Neural progenitor cell (in vitro differentiated cells): ENCODE measurements around the gene CKS2. TPM values are rescaled to one million over a fixed set of nuclear protein-coding genes. Genes with fewer than 3 reads are reported as not detected.
"Not testable (repeated sequence)": the region's sequence is repeated elsewhere in the genome, so short reads cannot be mapped to it uniquely, and the experiment has no call there.

Experiments
- DNase-seq: peaks from one replicate; pipeline ENCODE4 v3.0.0-alpha.2; 2016; ENCODE audit warnings: low spot score
- H2AFZ ChIP-seq: fragments of 200-600 bp; sonication (generic); replicated peaks from 2 replicates; pipeline ENCODE4 v1.6.1; 2016; ENCODE audit warnings: antibody characterized with exemption
- H3F3A ChIP-seq: fragments of 200-600 bp; sonication (generic); 2 replicates; pipeline ENCODE4 v1.6.1; 2016; ENCODE audit warnings: antibody characterized with exemption, low read depth
- H3K27ac ChIP-seq: fragments of 200-600 bp; sonication (generic); 2 replicates; pipeline ENCODE4 v1.5.1; 2016; ENCODE audit warnings: mild to moderate bottlenecking
- H3K27me3 ChIP-seq: fragments of 200-600 bp; sonication (generic); 2 replicates; pipeline ENCODE4 v1.6.1; 2016; ENCODE audit warnings: mild to moderate bottlenecking, moderate library complexity
- H3K36me3 ChIP-seq: fragments of 200-600 bp; sonication (generic); 2 replicates; pipeline ENCODE4 v1.5.1; 2016
- H3K4me1 ChIP-seq: fragments of 200-600 bp; sonication (generic); 2 replicates; pipeline ENCODE4 v1.6.1; 2016; ENCODE audit warnings: mixed run types
- H3K4me2 ChIP-seq: fragments of 200-600 bp; sonication (generic); 2 replicates; pipeline ENCODE4 v1.6.1; 2016
- H3K4me3 ChIP-seq: fragments of 200-600 bp; sonication (generic); 2 replicates; pipeline ENCODE4 v1.5.1; 2016
- H3K79me2 ChIP-seq: fragments of 200-600 bp; sonication (generic); 2 replicates; pipeline ENCODE4 v1.6.1; 2016; ENCODE audit warnings: low read depth
- H3K9ac ChIP-seq: fragments of 200-600 bp; sonication (generic); 2 replicates; pipeline ENCODE4 v1.6.1; 2016
- H3K9me3 ChIP-seq: fragments of 200-600 bp; sonication (generic); 2 replicates; pipeline ENCODE4 v1.5.1; 2016; ENCODE audit warnings: low read depth
- H4K20me1 ChIP-seq: fragments of 200-600 bp; sonication (generic); 2 replicates; pipeline ENCODE4 v1.6.1; 2016; ENCODE audit warnings: low read depth
- H3K27ac Mint-ChIP-seq: 3 replicates; pipeline ENCODE4 v1.8.0; 2021; ENCODE audit warnings: mixed read lengths
- H3K27me3 Mint-ChIP-seq: 2 replicates; pipeline ENCODE4 v1.8.0; 2022; ENCODE audit warnings: low read depth, mild to moderate bottlenecking, inconsistent platforms, moderate library complexity, mixed read lengths; ENCODE audit not compliant: insufficient read depth
- H3K36me3 Mint-ChIP-seq: 3 replicates; pipeline ENCODE4 v1.8.0; 2021; ENCODE audit warnings: mixed read lengths
- H3K4me1 Mint-ChIP-seq: 3 replicates; pipeline ENCODE4 v1.8.0; 2021; ENCODE audit warnings: mixed read lengths
- H3K4me3 Mint-ChIP-seq: 3 replicates; pipeline ENCODE4 v1.8.0; 2021; ENCODE audit warnings: mild to moderate bottlenecking, moderate library complexity, mixed read lengths
- H3K9me3 Mint-ChIP-seq: 3 replicates; pipeline ENCODE4 v1.8.0; 2020; ENCODE audit warnings: mixed read lengths
- EZH2 ChIP-seq: fragments of 200-600 bp; sonication (generic); IDR thresholded peaks from 2 replicates; pipeline ENCODE4 v1.6.1; 2017; ENCODE audit warnings: antibody characterized with exemption, mild to moderate bottlenecking, moderate library complexity
- EZH2phosphoT487 ChIP-seq: fragments of 200-600 bp; sonication (generic); IDR thresholded peaks from 2 replicates; pipeline ENCODE4 v1.6.1; 2017; ENCODE audit warnings: antibody characterized with exemption
- total RNA-seq: library from RNA; depleted of rRNA; stranded (reverse); fragments of >200 nt; gene quantifications from 2 replicates; pipeline ENCODE4 v1.2.3, GENCODE V29; 2015; ENCODE audit warnings: low replicate concordance
- TF ChIP-seq, protein P1 (sequence below): fragments of 200-600 bp; sonication (generic); IDR thresholded peaks from 2 replicates; pipeline ENCODE4 v1.5.1; 2017; ENCODE audit warnings: antibody characterized with exemption, mild to moderate bottlenecking

Gene CKS2
- total RNA-seq, 1 donor from 2014 or later = 741 TPM

DNA sequence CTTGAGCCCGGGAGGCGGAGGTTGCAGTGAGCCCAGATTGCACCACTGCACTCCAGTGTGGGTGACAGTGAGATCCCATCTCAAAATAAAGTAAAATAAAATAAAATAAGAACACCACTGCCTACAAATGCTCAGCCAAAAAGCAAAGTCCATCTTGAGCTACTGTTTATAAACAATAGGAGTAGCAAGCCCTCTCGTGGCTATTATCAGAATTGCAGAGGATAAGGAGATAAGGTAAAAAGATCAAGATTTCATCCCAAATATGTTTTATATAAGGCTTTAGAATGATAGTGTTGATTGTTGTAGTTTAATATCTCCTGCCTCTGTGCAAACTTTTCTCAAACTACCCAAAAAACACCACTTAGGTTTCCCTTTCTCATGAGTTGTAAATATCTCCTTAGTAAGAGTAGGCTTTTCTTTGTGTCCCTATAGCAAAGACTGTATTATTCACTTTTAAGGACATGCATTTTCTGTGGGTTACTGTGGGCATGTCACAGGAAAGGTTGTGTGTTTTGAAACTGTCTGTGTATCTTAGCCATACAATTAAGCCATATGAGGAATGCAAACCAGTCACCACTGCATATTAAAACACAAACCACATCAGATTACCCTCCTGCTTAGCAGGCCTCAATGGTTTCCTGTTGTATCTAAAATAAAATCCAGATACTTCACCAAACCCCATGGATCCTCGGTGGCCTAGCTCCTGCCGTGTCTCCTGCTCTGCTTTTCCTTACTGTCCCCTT lies 31.8 kb upstream of the CKS2 start:
- H3K4me2 ChIP-seq = no peak overlapping the region
- no peaks in the 10 kb centered on the region for H4K20me1 ChIP-seq
- H3K4me3 ChIP-seq = no peak overlapping the region
- Mint-ChIP-seq H3K36me3 (peaks cover 17% of the 10 kb centered on the region), H3K4me3 (no peak overlapping the region), H3K27ac (no peak overlapping the region), H3K9me3 (peaks cover 26% of the 10 kb centered on the region), H3K4me1 (peaks cover 4% of the 10 kb centered on the region), H3K27me3 (peaks cover 2% of the 10 kb centered on the region)
- H3K4me1 ChIP-seq = no peaks in the 10 kb centered on the region
- peaks cover 5% of the 10 kb centered on the region for H3K9me3 ChIP-seq
- H3K27me3 ChIP-seq = no peaks in the 10 kb centered on the region
- peak; percentile 66 for DNase-seq
- TF ChIP-seq EZH2phosphoT487 = no peak
- TF ChIP-seq, protein P1, sequence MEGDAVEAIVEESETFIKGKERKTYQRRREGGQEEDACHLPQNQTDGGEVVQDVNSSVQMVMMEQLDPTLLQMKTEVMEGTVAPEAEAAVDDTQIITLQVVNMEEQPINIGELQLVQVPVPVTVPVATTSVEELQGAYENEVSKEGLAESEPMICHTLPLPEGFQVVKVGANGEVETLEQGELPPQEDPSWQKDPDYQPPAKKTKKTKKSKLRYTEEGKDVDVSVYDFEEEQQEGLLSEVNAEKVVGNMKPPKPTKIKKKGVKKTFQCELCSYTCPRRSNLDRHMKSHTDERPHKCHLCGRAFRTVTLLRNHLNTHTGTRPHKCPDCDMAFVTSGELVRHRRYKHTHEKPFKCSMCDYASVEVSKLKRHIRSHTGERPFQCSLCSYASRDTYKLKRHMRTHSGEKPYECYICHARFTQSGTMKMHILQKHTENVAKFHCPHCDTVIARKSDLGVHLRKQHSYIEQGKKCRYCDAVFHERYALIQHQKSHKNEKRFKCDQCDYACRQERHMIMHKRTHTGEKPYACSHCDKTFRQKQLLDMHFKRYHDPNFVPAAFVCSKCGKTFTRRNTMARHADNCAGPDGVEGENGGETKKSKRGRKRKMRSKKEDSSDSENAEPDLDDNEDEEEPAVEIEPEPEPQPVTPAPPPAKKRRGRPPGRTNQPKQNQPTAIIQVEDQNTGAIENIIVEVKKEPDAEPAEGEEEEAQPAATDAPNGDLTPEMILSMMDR = peak; percentile 79
- H3K9ac ChIP-seq = no peak overlapping the region
- H3F3A ChIP-seq = no peaks in the 10 kb centered on the region
- no peak overlapping the region for H3K27ac ChIP-seq
- H3K36me3 ChIP-seq = no peaks in the 10 kb centered on the region
- H2AFZ ChIP-seq = no peak overlapping the region
- H3K79me2 ChIP-seq = no peaks in the 10 kb centered on the region

DNA sequence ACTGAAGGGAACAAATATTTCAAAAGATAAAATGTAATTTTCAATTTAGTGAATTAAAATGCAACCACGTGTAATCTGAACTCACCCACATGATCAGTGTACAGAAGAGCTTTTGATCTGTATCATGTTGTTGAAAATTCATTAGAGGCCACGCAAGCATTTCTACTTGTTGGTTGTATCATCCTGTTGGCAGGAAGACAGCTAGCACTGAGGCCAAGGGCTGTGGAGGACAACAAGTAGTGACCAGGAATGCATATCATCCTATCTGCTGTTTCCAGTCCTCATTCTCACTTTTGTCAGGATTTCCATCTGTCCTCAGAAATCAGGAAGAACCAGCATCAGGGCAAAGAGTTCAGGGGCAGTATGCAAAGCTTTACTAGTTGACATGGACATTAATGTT lies 29.9 kb upstream of the CKS2 start:
- H3K27me3 Mint-ChIP-seq = peaks cover 2% of the 10 kb centered on the region
- H3K4me2 ChIP-seq = no peak overlapping the region
- H3K9me3 ChIP-seq = no peaks in the 10 kb centered on the region
- TF ChIP-seq, protein P1 = no peak
- no peak for DNase-seq
- H3K27ac Mint-ChIP-seq = no peak overlapping the region
- H3K4me3 Mint-ChIP-seq = no peak overlapping the region
- H4K20me1 ChIP-seq = no peaks in the 10 kb centered on the region
- no peaks in the 10 kb centered on the region for H3K79me2 ChIP-seq
- H3K27me3 ChIP-seq = no peaks in the 10 kb centered on the region
- no peak overlapping the region for H2AFZ ChIP-seq
- H3F3A ChIP-seq = no peaks in the 10 kb centered on the region
- H3K4me1 ChIP-seq = peaks cover 4% of the 10 kb centered on the region
- peaks cover 10% of the 10 kb centered on the region for H3K36me3 Mint-ChIP-seq
- no peak overlapping the region for H3K9ac ChIP-seq
- H3K4me1 Mint-ChIP-seq = peaks cover 4% of the 10 kb centered on the region
- no peak overlapping the region for H3K4me3 ChIP-seq
- H3K9me3 Mint-ChIP-seq = peaks cover 9% of the 10 kb centered on the region
- H3K36me3 ChIP-seq = no peaks in the 10 kb centered on the region
- H3K27ac ChIP-seq = no peak overlapping the region

DNA sequence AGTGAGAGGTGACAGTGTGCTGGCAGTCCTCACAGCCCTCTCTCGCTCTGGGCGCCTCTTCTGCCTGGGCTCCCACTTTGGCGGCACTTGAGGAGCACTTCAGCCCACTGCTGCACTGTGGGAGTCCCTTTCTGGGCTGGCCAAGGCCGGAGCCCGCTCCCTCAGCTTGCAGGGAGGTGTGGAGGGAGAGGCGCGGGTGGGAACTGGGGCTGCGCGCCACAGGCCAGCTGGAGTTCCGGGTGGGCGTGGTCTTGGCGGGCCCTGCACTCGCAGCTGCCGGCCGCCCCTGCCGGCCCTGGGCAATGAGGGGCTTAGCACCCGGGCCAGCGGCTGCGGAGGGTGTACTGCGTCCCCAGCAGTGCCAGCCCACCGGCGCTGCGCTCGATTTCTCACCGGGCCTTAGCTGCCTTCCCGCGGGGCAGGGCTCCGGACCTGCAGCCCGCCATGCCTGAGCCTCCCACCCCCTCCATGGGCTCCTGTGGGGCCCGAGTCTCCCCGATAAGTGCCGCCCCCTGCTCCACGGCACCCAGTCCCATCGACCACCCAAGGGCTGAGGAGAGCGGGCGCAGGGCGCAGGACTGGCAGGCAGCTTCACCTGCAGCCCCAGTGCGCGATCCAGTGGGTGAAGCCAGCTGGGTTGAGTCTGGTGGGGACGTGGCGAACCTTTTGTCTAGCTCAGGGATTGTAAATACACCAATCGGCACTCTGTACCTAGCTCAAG lies 28.6 kb upstream of the CKS2 start:
- not testable (repeated sequence) for H3F3A ChIP-seq, H3K36me3 ChIP-seq, H3K4me1 Mint-ChIP-seq, H3K4me3 Mint-ChIP-seq, H3K27me3 ChIP-seq, H3K9me3 ChIP-seq, H3K4me1 ChIP-seq, H2AFZ ChIP-seq, H3K9ac ChIP-seq, DNase-seq, H3K27me3 Mint-ChIP-seq, H4K20me1 ChIP-seq, H3K4me2 ChIP-seq, H3K27ac ChIP-seq, H3K79me2 ChIP-seq, H3K36me3 Mint-ChIP-seq, H3K9me3 Mint-ChIP-seq, H3K4me3 ChIP-seq
- peak overlapping the region; percentile 17 for H3K27ac Mint-ChIP-seq

DNA sequence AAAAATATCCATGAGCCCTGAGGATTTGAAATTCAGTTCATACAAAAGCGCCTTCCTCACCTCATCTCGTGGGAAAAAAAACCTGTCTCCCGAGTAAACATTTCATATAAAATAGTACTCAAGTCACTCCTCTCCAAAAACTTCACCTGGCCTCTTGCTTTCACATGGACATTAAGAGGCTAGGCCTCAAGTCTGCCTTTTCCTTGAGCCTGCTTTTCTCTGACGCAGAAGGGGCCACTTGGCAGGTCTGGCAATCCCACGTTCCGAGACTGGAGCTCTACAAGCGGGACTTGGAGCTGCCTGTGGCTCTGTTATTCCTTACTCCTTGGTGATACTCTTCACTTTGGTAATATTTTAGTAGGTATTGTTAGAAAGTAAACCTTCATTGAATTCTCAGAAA lies 26.9 kb upstream of the CKS2 start:
- Histone ChIP-seq H3K9ac (no peak overlapping the region), H4K20me1 (no peaks in the 10 kb centered on the region), H3K4me2 (no peak overlapping the region), H3K9me3 (no peaks in the 10 kb centered on the region), H3F3A (no peaks in the 10 kb centered on the region), H3K36me3 (no peaks in the 10 kb centered on the region), H2AFZ (no peak overlapping the region), H3K27me3 (no peaks in the 10 kb centered on the region), H3K4me1 (peaks cover 4% of the 10 kb centered on the region), H3K79me2 (no peaks in the 10 kb centered on the region), H3K4me3 (no peak overlapping the region), H3K27ac (no peak overlapping the region)
- Mint-ChIP-seq H3K4me1 (peaks cover 4% of the 10 kb centered on the region), H3K36me3 (peaks cover 10% of the 10 kb centered on the region), H3K27ac (peak overlapping the region; percentile 1), H3K27me3 (peaks cover 2% of the 10 kb centered on the region), H3K4me3 (no peak overlapping the region), H3K9me3 (peaks cover 2% of the 10 kb centered on the region)
- DNase-seq = no peak
- no peak for TF ChIP-seq EZH2
- TF ChIP-seq, protein P1 = no peak
- TF ChIP-seq EZH2phosphoT487 = no peak
